GM12892 (cell line): Measurements from ENCODE around the gene CNGB1.

Experiments
- DNase-seq: peaks from one replicate; pipeline ENCODE4 v3.0.0; 2011; ENCODE audit not compliant: insufficient read length
- FAIRE-seq: peaks from 2 replicates; lab custom pipeline; 2011; peaks lifted over from hg19 to GRCh38; lab: Jason Lieb, UNC
- POLR2A ChIP-seq: IDR thresholded peaks from 2 replicates; pipeline ENCODE4 v1.6.1; 2011; ENCODE audit warnings: low read depth, low read length, control low read depth
- POLR2AphosphoS5 ChIP-seq: IDR thresholded peaks from 2 replicates; pipeline ENCODE4 v1.6.1; 2011; ENCODE audit warnings: low read depth, low read length, control low read depth
- TAF1 ChIP-seq: IDR thresholded peaks from 2 replicates; pipeline ENCODE4 v1.6.1; 2011; ENCODE audit warnings: low read depth, mild to moderate bottlenecking, control low read depth, low read length, borderline replicate concordance

CNGB1 gene

DNA sequence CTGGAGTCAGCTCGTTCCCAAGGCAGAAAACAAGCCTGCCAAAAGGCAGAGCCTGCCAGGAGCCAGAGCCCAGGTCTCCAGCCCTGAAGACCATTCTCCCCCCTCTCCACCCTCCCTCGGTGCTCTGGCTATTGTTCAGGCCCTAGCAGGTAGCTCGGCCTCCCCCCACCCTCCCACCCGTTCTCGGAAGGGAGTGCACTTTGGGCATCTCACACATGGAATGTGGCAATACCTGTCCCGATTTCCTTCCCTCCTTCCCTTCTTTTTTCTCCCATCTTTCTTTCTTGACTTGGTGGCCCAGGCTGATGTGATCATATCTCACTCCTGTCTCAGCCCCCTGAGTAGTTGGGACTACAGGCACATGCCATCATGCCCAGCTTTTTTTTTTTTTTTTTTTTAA is 12.4 kb downstream of the CNGB1 start:
- DNase-seq, result no peak
- no peak for FAIRE-seq
- TF ChIP-seq POLR2A (no peak), POLR2AphosphoS5 (no peak), TAF1 (no peak)

DNA sequence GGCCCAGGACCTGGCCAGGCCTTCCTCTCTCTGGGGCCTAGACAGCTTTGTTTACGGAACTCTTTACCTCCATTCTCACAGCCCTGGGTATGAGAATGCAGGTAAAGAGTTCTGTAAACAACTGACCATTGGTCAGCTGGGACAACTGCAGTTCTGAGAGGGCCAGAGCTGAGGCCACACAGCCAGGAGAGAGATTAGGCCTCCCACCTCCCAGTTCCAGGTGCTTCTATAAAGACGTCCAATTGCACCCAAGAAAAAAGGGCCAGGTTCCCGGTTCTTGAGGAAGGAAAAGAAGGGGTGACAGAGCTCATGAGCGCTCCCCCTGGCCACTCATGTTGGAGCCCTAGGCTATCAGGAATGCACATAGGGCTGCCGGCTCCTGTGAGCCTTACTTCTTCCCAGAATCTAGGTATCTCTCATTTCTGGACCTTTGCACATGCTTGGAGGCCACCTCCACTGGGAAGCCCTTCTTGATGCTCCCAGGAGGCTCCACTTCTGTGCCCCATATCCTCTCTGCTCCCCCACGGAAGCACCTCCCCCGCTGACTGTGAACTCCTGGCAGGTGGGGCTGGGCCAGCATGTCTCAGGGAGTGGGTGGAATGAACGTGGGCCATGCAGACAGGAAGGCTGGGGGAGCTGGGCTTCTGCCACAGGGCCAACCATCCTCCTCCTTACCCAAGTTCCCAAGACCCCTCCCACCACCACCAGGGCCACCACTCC is 13.1 kb downstream of the CNGB1 start:
- FAIRE-seq (no peak), DNase-seq (no peak)
- TF ChIP-seq POLR2AphosphoS5, result no peak
- TF ChIP-seq TAF1, result no peak
- no peak for TF ChIP-seq POLR2A

DNA sequence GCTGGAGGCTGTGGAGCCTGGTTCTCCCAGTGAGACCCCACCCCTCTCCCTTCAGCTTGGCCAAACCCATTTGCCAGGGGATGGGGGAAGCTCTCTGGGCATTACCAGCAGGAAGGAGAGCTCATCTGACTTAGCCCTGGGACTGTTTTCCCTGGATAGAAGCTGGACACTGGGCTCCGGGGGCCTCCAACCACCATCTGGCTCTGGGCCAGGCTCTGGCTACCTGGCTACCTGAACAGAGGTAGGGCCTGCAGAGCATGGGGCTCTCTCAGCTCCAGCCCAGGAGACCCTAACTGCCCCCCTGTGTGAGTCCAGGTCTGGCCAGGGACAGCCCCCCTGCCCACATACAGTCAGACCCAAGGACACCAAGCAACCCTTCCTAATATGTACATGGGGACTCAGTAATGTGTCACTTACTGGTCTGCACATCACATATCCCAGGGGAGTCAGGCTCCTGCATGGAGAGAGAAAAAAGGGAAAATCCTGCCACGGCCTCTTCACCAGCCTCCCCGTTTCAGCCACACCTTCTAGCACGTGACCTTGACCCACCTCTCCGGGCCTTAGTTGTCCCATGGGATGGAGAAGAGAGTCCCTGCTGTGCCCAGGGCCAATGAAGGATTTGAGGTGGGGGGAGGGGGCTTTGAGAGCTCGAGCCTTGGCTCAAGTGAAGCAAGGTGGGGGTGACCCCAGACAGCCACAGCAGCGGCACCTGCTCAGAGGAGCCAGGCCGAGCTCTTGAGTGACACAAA is 13.8 kb downstream of the CNGB1 start:
- FAIRE-seq (no peak), DNase-seq (no peak)
- no peak for TF ChIP-seq POLR2A
- no peak for TF ChIP-seq TAF1
- no peak for TF ChIP-seq POLR2AphosphoS5

DNA sequence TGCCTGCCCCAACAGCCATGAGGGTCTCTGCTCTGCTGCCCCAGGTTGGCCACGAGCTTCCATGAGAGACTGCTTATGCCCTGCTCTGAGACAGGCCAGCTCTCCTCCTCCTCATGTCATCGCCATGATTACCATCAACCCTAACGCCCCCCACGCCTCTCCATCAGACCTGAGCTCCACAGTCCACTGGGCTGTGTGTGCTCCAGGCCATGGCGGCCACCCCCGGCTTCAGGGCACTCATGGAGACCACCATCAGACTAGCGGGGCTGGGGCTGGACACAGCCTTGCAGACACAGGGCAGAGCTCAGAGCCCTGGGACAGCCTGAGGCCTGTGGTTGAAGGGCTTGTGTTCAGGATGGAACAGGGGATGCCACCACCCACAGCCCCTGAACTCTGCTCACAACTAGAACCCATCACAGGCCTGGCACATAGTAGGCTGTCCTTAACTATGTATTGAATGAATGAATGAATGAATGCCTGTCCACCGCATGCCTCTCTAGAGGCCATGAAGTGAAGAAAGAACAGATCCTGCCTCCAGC is 14.6 kb downstream of the CNGB1 start:
- TF ChIP-seq POLR2A (no peak), TAF1 (no peak), POLR2AphosphoS5 (no peak)
- no peak for FAIRE-seq
- no peak for DNase-seq

DNA sequence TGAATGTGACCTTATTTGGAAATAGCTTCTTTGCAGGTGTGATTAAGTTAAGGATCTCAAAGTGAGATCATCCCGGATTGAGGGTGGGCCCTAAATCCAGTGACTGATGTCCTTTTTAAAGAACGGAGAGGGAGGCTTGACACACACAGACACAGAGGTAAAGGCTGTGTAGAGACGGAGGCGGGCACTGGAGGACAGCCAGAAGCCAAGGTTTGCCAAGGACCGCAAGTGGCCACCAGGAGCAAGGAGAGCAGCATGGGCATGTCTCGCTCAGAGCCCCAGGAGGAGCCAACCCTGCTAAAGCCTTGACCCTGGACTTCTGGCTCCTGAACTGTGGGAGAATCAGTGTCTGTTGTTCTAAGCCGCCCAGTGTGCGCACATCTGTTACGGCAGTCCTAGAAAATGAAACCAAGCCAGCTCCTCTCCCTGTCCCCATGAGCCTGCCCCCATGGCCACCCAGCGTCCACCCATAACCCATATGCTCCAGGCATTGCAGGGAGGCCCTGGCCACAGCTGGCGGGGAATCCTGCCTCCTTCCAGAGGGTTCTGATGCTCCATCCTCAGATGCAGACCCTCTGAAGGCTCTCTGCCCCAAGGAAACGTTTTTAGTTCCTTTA is 15.2 kb downstream of the CNGB1 start:
- FAIRE-seq (no peak), DNase-seq (no peak)
- TF ChIP-seq POLR2AphosphoS5 (no peak), TAF1 (no peak), POLR2A (no peak)

DNA sequence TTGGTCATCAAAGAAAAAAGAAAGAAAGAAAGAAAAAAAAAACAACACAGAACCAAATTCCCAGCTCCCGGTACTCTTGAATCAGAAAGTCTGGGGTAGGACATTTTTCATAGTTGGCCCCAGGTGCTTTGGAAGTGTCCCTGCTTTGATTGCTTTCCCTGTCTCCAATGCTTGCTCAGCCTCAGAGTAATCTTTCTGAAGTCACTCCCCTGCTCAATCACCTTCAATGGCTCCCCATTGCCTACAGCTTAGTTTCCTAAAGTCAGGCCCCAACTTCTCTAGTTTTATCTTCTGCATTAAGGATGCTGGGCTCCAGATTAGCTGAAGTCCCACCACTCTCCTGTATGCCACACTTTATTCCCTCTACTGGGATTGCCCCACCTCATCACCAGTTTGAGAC is 17.1 kb downstream of the CNGB1 start:
- DNase-seq (no peak), FAIRE-seq (no peak)
- no peak for TF ChIP-seq POLR2AphosphoS5
- no peak for TF ChIP-seq POLR2A
- TF ChIP-seq TAF1, result no peak

DNA sequence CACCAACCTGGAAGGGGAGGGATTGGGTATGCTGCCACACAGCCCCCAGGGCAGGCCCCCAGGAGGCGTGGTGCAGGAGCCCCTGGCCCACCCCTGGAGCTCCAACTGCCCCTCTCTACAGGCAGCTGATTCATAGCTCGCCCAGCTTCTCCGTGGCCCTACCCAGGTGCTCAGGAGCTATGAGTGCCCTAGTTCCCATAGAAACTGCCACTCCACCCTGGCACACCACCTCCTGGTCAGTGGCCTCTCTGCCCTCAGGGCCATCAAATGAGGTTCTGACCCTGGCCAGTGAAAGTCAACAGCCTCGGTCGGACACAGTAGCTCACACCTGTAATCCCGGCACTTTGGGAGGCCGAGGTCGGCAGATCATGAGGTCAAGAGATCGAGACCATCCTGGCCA is 18.0 kb downstream of the CNGB1 start:
- FAIRE-seq (no peak), DNase-seq (no peak)
- TF ChIP-seq POLR2AphosphoS5, result no peak
- no peak for TF ChIP-seq POLR2A
- TF ChIP-seq TAF1, result no peak

DNA sequence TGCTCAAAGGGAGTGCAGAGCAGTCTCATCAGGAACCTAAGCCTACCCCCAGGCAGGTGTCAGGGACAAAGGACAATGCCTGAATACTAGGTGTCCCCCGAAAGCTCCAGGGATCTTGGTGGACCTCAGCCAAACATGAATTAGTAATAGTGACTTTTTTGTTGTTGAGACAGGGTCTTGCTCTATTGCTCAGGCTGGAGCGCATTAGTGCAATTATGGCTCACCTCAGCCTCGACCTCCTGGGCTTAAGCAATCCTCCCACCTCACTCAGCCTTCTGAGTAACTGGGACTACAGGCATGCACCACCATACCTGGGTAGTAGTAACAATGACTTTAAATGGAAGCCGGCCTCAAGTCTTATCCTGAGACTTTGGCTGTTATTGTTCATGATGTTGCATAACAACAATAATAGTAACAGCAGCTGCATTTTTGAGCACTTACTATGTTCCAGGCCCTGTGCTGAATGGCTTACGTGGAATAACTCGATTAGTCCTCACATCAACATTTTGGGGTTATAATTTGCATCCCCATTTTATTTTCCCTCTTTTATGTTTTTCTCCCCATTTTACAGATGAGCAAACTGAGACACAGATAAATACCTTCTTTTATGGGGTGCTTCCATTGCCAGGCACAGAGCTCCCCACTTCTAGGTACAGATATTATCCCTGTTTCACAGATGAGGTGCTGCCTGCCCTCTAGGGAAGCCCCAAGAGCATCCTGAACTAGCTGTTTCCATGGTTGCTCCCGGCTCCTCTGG is 19.5 kb downstream of the CNGB1 start:
- DNase-seq (no peak), FAIRE-seq (no peak)
- no peak for TF ChIP-seq POLR2A
- TF ChIP-seq TAF1, result no peak
- no peak for TF ChIP-seq POLR2AphosphoS5

DNA sequence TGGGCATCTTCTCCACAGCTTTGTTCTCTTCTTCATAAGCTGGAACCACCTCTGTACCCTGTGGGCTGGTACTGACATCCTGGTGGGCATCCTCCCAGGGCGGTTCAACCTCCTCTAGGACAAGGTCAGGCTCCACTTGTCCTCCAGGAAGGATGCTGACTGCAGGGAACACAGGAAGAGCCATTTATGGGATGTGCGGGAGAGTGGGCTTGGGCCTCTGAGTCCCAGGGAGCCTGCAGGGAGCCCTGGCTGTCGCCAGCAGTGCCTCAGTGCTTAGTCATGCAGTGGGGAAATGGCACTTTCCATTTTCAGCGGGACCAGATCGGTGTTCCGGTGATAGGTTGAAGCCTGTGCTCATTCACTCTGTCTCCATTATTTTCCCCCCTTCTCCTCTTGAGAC is 20.5 kb downstream of the CNGB1 start:
- no peak for FAIRE-seq
- DNase-seq, result no peak
- no peak for TF ChIP-seq TAF1
- TF ChIP-seq POLR2A, result no peak
- no peak for TF ChIP-seq POLR2AphosphoS5

DNA sequence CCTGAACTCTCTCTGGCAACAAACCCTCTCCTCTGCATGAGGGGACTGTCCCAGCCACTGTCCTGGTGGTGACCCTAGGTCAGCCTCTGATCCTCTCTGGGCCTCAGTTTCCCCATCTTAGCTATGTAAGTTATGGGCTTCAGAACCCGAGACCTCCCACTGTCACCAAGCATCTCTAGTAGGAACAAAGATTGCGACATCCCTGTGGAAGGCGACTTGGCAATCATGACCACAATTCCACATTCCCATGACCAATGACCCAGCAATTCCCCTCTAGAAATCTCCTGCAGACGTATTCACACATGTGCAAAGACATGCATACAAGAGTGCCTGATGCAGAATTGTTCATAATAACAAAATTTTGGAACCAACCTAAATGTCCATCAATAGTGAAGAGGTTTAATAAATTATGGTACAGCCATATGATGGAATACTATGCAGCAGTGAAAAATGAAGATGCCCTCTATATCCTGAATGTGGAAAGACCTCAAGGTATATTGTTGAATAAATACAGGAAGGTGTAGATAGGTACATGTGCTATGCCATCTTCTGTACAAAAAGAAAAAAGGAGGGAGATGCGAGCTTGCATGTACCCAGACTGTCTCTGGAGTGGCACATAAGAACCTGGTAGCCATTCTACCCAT is 21.2 kb downstream of the CNGB1 start:
- no peak for FAIRE-seq
- TF ChIP-seq TAF1 (no peak), POLR2AphosphoS5 (no peak), POLR2A (no peak)
- DNase-seq, result no peak
